GM18511 (cell line): Measurements from ENCODE around the gene COBLL1.
"Not testable (repeated sequence)": the region's sequence is repeated elsewhere in the genome, so short reads cannot be mapped to it uniquely, and the experiment has no call there.

Experiments
- ATAC-seq: cut with Tn5 transposase; IDR thresholded peaks from one replicate; pipeline ENCODE4 v1.9.1; 2021; ENCODE audit warnings: mild to moderate bottlenecking, moderate library complexity; ENCODE audit not compliant: unreplicated experiment

Gene COBLL1

GRCh38 chr2:164841719-164842623, at the start of gene COBLL1:
Gene COBLL1, minus strand, starts transcription at chr2:164841823. Its CDS starts 627 bp downstream, at chr2:164841196.
- ATAC-seq: peak; percentile 83

GRCh38 chr2:164890544-164890943, 48.9 kb upstream of the COBLL1 start:
- no peak for ATAC-seq

- no peak for ATAC-seq
Measured at GRCh38 chr2:164888592-164888991, 47.0 kb upstream of the COBLL1 start.

- no peak for ATAC-seq
Measured at GRCh38 chr2:164887434-164888144, 46.0 kb upstream of the COBLL1 start.

- ATAC-seq: no peak
Measured at GRCh38 chr2:164882276-164882675, 40.7 kb upstream of the COBLL1 start.

- ATAC-seq: no peak
Measured at GRCh38 chr2:164881524-164881923, 39.9 kb upstream of the COBLL1 start.

GRCh38 chr2:164879901-164880535, 38.4 kb upstream of the COBLL1 start:
- no peak for ATAC-seq

GRCh38 chr2:164877927-164878326, 36.3 kb upstream of the COBLL1 start:
- no peak for ATAC-seq

- no peak for ATAC-seq
Measured at GRCh38 chr2:164877169-164877568, 35.5 kb upstream of the COBLL1 start.

- ATAC-seq: no peak
Measured at GRCh38 chr2:164875334-164876205, 33.9 kb upstream of the COBLL1 start.

- ATAC-seq: no peak
Measured at GRCh38 chr2:164873210-164873908, 31.7 kb upstream of the COBLL1 start.

- ATAC-seq: no peak
Measured at GRCh38 chr2:164871404-164871803, 29.8 kb upstream of the COBLL1 start.

GRCh38 chr2:164869420-164869772, 27.8 kb upstream of the COBLL1 start:
- ATAC-seq: no peak

GRCh38 chr2:164868563-164869419, 27.2 kb upstream of the COBLL1 start:
- no peak for ATAC-seq

- no peak for ATAC-seq
Measured at GRCh38 chr2:164867779-164868397, 26.3 kb upstream of the COBLL1 start.

- not testable (repeated sequence) for ATAC-seq
Measured at GRCh38 chr2:164866381-164866780, 24.8 kb upstream of the COBLL1 start.

- no peak for ATAC-seq
Measured at GRCh38 chr2:164860694-164861042, 19.0 kb upstream of the COBLL1 start.

- ATAC-seq: not testable (repeated sequence)
Measured at GRCh38 chr2:164859906-164860693, 18.5 kb upstream of the COBLL1 start.
